Sigmoid colon (tissue), 4 donors: Measurements from ENCODE around the gene B4GALT4.

Experiments used
- EP300 ChIP-seq, 4 donors: sonication (generic); formaldehyde crosslinking; IDR thresholded peaks; one replicate each; pipeline ENCODE4 v1.6.1; 2017; ENCODE audit warnings: antibody characterized with exemption in 4 of 4
- TF ChIP-seq, protein P1 (sequence below), 4 experiments: fragments of 450-650 bp in 3 of 4; fragments of 200-600 bp in 1 of 4; IDR thresholded peaks; one replicate each; pipeline ENCODE4 v1.5.1; 2016 to 2019; ENCODE audit warnings: antibody characterized with exemption in 4 of 4, mild to moderate bottlenecking in 3 of 4, moderate library complexity in 2 of 4

DNA sequence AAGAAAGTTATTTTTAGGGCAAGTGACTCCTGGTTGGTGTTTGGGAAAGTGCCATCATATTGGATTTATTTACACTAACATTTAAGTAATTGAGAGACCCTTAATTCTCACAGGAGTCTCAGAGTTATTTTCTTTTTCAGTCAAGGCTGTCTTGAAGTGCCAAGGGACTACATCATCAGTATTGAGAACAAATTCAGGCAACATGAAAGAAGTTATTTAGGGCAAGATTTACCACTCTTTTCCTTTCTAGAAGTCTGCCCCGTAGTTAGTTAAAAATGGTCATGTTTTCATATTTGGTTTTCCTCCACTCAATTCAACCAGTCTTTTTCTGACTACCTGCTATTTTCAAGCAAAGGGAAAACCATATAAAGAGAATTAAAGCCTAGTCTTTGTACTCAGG lies 6.1 kb downstream of the B4GALT4 start:
- TF ChIP-seq, protein P1, sequence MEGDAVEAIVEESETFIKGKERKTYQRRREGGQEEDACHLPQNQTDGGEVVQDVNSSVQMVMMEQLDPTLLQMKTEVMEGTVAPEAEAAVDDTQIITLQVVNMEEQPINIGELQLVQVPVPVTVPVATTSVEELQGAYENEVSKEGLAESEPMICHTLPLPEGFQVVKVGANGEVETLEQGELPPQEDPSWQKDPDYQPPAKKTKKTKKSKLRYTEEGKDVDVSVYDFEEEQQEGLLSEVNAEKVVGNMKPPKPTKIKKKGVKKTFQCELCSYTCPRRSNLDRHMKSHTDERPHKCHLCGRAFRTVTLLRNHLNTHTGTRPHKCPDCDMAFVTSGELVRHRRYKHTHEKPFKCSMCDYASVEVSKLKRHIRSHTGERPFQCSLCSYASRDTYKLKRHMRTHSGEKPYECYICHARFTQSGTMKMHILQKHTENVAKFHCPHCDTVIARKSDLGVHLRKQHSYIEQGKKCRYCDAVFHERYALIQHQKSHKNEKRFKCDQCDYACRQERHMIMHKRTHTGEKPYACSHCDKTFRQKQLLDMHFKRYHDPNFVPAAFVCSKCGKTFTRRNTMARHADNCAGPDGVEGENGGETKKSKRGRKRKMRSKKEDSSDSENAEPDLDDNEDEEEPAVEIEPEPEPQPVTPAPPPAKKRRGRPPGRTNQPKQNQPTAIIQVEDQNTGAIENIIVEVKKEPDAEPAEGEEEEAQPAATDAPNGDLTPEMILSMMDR (IDR thresholded peaks at IDR 0.05), result no peak
- no peak for TF ChIP-seq EP300 (IDR thresholded peaks at IDR 0.05)
